HepG2 (cell line): ENCODE data around the gene RABGAP1L. TPM values are rescaled to one million over a fixed set of nuclear protein-coding genes. Genes with fewer than 3 reads are reported as not detected.

Experiments
- BATF2 ChIP-seq: sonication (generic); formaldehyde crosslinking; IDR thresholded peaks from 2 replicates; pipeline ENCODE4 v1.8.0; 2022; ENCODE audit warnings: mild to moderate bottlenecking, missing genetic modification reagents, moderate library complexity
- CEBPG ChIP-seq: IDR thresholded peaks from 2 replicates; pipeline ENCODE4 v1.6.1; 2016
- EHMT2 ChIP-seq: fragments of 200-600 bp; sonication (generic); IDR thresholded peaks from 2 replicates; pipeline ENCODE4 v1.7.0; 2017; ENCODE audit warnings: antibody characterized with exemption, low read depth, low read length, borderline replicate concordance
- GPN1 ChIP-seq: sonication (generic); formaldehyde crosslinking; IDR thresholded peaks from 2 replicates; pipeline ENCODE4 v1.5.1; 2020; ENCODE audit warnings: missing genetic modification reagents, borderline replicate concordance
- MAFF ChIP-seq: IDR thresholded peaks from 2 replicates; pipeline ENCODE4 v1.6.1; 2011; ENCODE audit warnings: low read depth, low read length, improper control_type of control experiment
- MAFK ChIP-seq, 2 experiments: IDR thresholded peaks in 1 of 2; conservative IDR thresholded peaks in 1 of 2; 2 replicates each; pipeline ENCODE4 v1.6.1; 2011; ENCODE audit warnings: improper control_type of control experiment in 2 of 2, low read length in 2 of 2
- MNT ChIP-seq: fragments of 450-650 bp; IDR thresholded peaks from 2 replicates; pipeline ENCODE4 v1.6.1; 2016
- MTA1 ChIP-seq: sonication (generic); formaldehyde crosslinking; IDR thresholded peaks from 2 replicates; pipeline ENCODE4 v1.4.0; 2020; ENCODE audit warnings: missing genetic modification reagents, mild to moderate bottlenecking, borderline replicate concordance
- NFKB2 ChIP-seq: sonication (generic); formaldehyde crosslinking; IDR thresholded peaks from 2 replicates; pipeline ENCODE4 v1.4.0; 2020; ENCODE audit warnings: missing genetic modification reagents, borderline replicate concordance
- USF2 ChIP-seq, 2 experiments: sonication (generic) in 1 of 2; formaldehyde crosslinking in 1 of 2; IDR thresholded peaks; 2 replicates each; pipeline versions ENCODE4 v1.5.1 to v1.6.1; 2011 to 2020; ENCODE audit warnings: borderline replicate concordance in 1 of 2, low read depth in 1 of 2, low read length in 1 of 2, mild to moderate bottlenecking in 1 of 2, missing genetic modification reagents in 1 of 2, moderate library complexity in 1 of 2
- ZBTB10 ChIP-seq: sonication (generic); formaldehyde crosslinking; IDR thresholded peaks from 2 replicates; pipeline ENCODE4 v1.4.0; 2020; ENCODE audit warnings: missing genetic modification reagents, borderline replicate concordance
- ZBTB2 ChIP-seq: sonication (generic); formaldehyde crosslinking; IDR thresholded peaks from 2 replicates; pipeline ENCODE4 v1.8.0; 2022; ENCODE audit warnings: low read depth, missing genetic modification reagents
- ZNF12 ChIP-seq: sonication (generic); formaldehyde crosslinking; IDR thresholded peaks from 2 replicates; pipeline ENCODE4 v1.5.0; 2020; ENCODE audit warnings: missing genetic modification reagents
- ZNF225 ChIP-seq: sonication (generic); formaldehyde crosslinking; IDR thresholded peaks from 2 replicates; pipeline ENCODE4 v1.4.0; 2020; ENCODE audit warnings: mild to moderate bottlenecking, missing genetic modification reagents
- ZNF687 ChIP-seq: sonication (generic); formaldehyde crosslinking; IDR thresholded peaks from 2 replicates; pipeline ENCODE4 v1.5.1; 2020; ENCODE audit warnings: mild to moderate bottlenecking, missing genetic modification reagents, moderate library complexity
- ZNF780A ChIP-seq: sonication (generic); formaldehyde crosslinking; IDR thresholded peaks from 2 replicates; pipeline ENCODE4 v1.8.0; 2022; ENCODE audit warnings: mild to moderate bottlenecking, missing genetic modification reagents, moderate library complexity
- polyA plus RNA-seq, 8 experiments: library from polyadenylated mRNA; depleted of rRNA in 3 of 8; stranded (reverse) in 7 of 8; unstranded in 1 of 8; fragments of >200 nt; fragmentation: Illumina TruSeq in 4 of 8; extraction: Trizol in 4 of 8; gene quantifications; 2 replicates each; pipeline versions ENCODE4 v1.2.1 to v1.2.3, GENCODE V29; 2011 to 2016; ENCODE audit warnings: low read depth in 4 of 8, missing spikeins in 1 of 8, mixed read lengths in 1 of 8; ENCODE audit not compliant: insufficient read depth in 1 of 8
- total RNA-seq, 5 experiments: library from RNA; depleted of rRNA; stranded (reverse); fragments of >200 nt; fragmentation: Illumina TruSeq; extraction: Trizol; gene quantifications; 2 replicates each; pipeline ENCODE4 v1.2.3, GENCODE V29; 2016; ENCODE audit warnings: low read depth in 1 of 5

Gene RABGAP1L
- total and polyA plus RNA-seq, 2 of the 13 experiments (the other 11 are each of a cell fraction or from before 2014, with no cell fraction given), result 7.9 to 22.6 TPM

GRCh38 chr1:174812656-174813055 lies 653.3 kb downstream of the RABGAP1L start (continued):
- TF ChIP-seq EHMT2 (no peak; the same call in 1 of the 2 replicates), MAFK (conservative IDR thresholded peaks at IDR 0.05 in 1 of 2, IDR thresholded peaks at IDR 0.05 in 1 of 2; ENCODE audit: low read length in 2 of 2) (no peak), ZBTB2 (CRISPR knock-in tag) (no peak), CEBPG (peak; percentile 64), ZBTB10 (no peak), MAFF (no peak), USF2 (IDR thresholded peaks at IDR 0.05; ENCODE audit: low read depth, low read length) (no peak), USF2 (CRISPR knock-in tag; IDR thresholded peaks at IDR 0.05; ENCODE audit: borderline replicate concordance) (no peak; the same call in 1 of the 2 replicates), NFKB2 (no peak), ZNF225 (CRISPR knock-in tag) (no peak), ZNF687 (CRISPR knock-in tag) (no peak), BATF2 (CRISPR knock-in tag) (no peak), MNT (no peak), ZNF780A (CRISPR knock-in tag) (no peak), GPN1 (CRISPR knock-in tag) (no peak), MTA1 (CRISPR knock-in tag) (no peak; the same call in 1 of the 2 replicates), ZNF12 (no peak)
